Measurements from ENCODE around the gene JUNB. TPM values are rescaled to one million over a fixed set of nuclear protein-coding genes. Genes with fewer than 3 reads are reported as not detected.

Gene JUNB
- total and polyA plus RNA-seq, 2 of the 13 experiments (the other 11 are each of a cell fraction or from before 2014, with no cell fraction given): 7.7 to 8.2 TPM

DNA sequence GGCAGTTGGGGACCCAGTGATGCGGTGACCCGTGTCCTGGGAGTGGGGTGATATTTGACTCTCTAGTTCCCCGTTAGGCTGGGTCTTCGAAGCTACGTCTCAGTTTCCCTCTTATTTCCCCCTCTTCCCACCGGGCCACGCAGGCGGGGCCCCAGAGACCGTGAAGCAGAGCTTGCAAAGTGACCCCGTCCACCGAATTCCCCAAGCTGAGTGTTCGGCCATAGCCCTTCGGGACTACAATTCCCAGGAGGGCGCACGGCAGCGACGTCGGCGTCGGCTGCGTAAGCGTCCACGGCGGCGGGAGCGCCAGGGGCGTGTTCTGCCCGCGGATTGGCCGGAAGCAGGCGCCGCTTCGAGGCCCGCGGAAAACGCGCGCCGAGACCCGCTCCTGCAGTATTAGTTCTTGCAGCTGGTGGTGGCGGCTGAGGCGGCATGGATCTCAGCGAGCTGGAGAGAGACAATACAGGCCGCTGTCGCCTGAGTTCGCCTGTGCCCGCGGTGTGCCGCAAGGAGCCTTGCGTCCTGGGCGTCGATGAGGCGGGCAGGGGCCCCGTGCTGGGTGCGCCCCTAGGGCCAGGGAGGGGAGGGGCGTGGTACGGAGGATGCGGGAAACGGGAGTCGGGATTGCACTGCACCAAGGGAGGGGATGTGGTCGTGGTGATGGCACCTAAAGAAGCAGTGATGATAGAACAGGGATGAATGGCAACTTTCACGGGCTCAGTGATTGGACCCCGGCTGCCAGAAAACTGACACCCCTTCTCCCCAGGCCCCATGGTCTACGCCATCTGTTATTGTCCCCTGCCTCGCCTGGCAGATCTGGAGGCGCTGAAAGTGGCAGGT is 15.2 kb downstream of the JUNB start, which contains the start of gene RNASEH2A:
RNASEH2A (plus strand) TSS at position 343 of the 840 bp plus-strand sequence; CDS start at position 433, 90 bp downstream.
- Histone ChIP-seq H3K4me2 (ENCODE audit: low read depth, low read length) (peak within 1 kb of the TSS; percentile 97), H3K79me2 (ENCODE audit: insufficient read depth, low read length) (peaks cover 5% of the 10 kb centered on the region), H3K27ac (ENCODE audit: extremely low read length, insufficient read depth, low read length) (peak within 1 kb of the TSS; percentile 67), H3K9me3 (ENCODE audit: low read length) (no peaks in the 10 kb centered on the region), H3K4me1 (ENCODE audit: insufficient read depth, low read length) (peaks cover 17% of the 10 kb centered on the region), H4K20me1 (ENCODE audit: insufficient read depth, low read length) (no peaks in the 10 kb centered on the region), H2AFZ (ENCODE audit: low read length) (peak within 1 kb of the TSS; percentile 88), H3K36me3 (replicated peaks in 1 of 2; ENCODE audit: control insufficient read depth in 1 of 2, insufficient read depth in 2 of 2, low read length in 2 of 2) (peaks cover 2 to 10% of the 10 kb centered on the region in 2 experiments; a peak in 1 of 5 replicates), H3K4me3 (replicated peaks in 1 of 3; ENCODE audit: insufficient read depth in 1 of 3, low read depth in 2 of 3, low read length in 3 of 3) (peak within 1 kb of the TSS; percentile 69 to 87 (median 82)), H3K27me3 (ENCODE audit: control insufficient read depth in 1 of 2, insufficient read depth in 2 of 2, low read length in 2 of 2) (no peaks in the 10 kb centered on the region; a peak in 1 of 5 replicates), H3K9ac (ENCODE audit: insufficient read depth, low read depth, low read length) (peak within 1 kb of the TSS; percentile 83)
- FAIRE-seq (peak; percentile 26), DNase-seq (ENCODE audit: low spot score) (peak; percentile 70), ATAC-seq (peak; percentile 93)
- ChIA-PET CTCF (ENCODE audit: low intra/inter-chr PET ratio, low total read pairs) (no interaction called here), POLR2A (interaction anchor here (0.5 to 1.7 kb wide), 8 partner anchors 9 to 114 kb away, joined by 3 to 26 read pairs (median 4); partner anchors contain the start of genes GET3 and JUNB)
- 3% methylated on average over 38 of the region's 66 CpGs for WGBS (ENCODE audit: low lambda C conversion rate)
- intact Hi-C loops (cut with micrococcal nuclease; ENCODE audit: unreplicated experiment): no loop called here
- BruUV-seq (replicated peaks): no TSS peak
- in situ Hi-C loops (cut with HindIII; ENCODE audit: extremely low pct_ligation_motif_present, low pct_unique_long_range_greater_than_20kb): no loop called here
- TF ChIP-seq, protein P1, sequence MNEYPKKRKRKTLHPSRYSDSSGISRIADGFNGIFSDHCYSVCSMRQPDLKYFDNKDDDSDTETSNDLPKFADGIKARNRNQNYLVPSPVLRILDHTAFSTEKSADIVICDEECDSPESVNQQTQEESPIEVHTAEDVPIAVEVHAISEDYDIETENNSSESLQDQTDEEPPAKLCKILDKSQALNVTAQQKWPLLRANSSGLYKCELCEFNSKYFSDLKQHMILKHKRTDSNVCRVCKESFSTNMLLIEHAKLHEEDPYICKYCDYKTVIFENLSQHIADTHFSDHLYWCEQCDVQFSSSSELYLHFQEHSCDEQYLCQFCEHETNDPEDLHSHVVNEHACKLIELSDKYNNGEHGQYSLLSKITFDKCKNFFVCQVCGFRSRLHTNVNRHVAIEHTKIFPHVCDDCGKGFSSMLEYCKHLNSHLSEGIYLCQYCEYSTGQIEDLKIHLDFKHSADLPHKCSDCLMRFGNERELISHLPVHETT (CRISPR knock-in tag; conservative IDR thresholded peaks at IDR 0.05): no peak; the same call in 1 of the 2 replicates
- TF ChIP-seq ZNF3 (CRISPR knock-in tag; IDR thresholded peaks at IDR 0.05): no peak
- no peak for TF ChIP-seq NFIC (IDR thresholded peaks at IDR 0.05; ENCODE audit: low read length)
- peak; percentile 98 for TF ChIP-seq ZNF605 (CRISPR knock-in tag; IDR thresholded peaks at IDR 0.05)
- TF ChIP-seq, protein P2, sequence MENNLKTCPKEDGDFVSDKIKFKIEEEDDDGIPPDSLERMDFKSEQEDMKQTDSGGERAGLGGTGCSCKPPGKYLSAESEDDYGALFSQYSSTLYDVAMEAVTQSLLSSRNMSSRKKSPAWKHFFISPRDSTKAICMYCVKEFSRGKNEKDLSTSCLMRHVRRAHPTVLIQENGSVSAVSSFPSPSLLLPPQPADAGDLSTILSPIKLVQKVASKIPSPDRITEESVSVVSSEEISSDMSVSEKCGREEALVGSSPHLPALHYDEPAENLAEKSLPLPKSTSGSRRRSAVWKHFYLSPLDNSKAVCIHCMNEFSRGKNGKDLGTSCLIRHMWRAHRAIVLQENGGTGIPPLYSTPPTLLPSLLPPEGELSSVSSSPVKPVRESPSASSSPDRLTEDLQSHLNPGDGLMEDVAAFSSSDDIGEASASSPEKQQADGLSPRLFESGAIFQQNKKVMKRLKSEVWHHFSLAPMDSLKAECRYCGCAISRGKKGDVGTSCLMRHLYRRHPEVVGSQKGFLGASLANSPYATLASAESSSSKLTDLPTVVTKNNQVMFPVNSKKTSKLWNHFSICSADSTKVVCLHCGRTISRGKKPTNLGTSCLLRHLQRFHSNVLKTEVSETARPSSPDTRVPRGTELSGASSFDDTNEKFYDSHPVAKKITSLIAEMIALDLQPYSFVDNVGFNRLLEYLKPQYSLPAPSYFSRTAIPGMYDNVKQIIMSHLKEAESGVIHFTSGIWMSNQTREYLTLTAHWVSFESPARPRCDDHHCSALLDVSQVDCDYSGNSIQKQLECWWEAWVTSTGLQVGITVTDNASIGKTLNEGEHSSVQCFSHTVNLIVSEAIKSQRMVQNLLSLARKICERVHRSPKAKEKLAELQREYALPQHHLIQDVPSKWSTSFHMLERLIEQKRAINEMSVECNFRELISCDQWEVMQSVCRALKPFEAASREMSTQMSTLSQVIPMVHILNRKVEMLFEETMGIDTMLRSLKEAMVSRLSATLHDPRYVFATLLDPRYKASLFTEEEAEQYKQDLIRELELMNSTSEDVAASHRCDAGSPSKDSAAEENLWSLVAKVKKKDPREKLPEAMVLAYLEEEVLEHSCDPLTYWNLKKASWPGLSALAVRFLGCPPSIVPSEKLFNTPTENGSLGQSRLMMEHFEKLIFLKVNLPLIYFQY (CRISPR knock-in tag; IDR thresholded peaks at IDR 0.05; ENCODE audit: borderline replicate concordance): 0 out of 2 replicates have a peak, but pooled peaks have one; percentile 34
- peak; percentile 62; the same call in 1 of the 2 replicates for TF ChIP-seq ZFP82 (CRISPR knock-in tag; IDR thresholded peaks at IDR 0.05; ENCODE audit: borderline replicate concordance)
- no peak for TF ChIP-seq TOE1 (CRISPR knock-in tag; IDR thresholded peaks at IDR 0.05)
- no peak for TF ChIP-seq ZNF30 (CRISPR knock-in tag; IDR thresholded peaks at IDR 0.05)
- TF ChIP-seq ZBTB20 (CRISPR knock-in tag; IDR thresholded peaks at IDR 0.05; ENCODE audit: borderline replicate concordance, low read depth): peak; percentile 50; the same call in 1 of the 2 replicates
- TF ChIP-seq, protein P3, sequence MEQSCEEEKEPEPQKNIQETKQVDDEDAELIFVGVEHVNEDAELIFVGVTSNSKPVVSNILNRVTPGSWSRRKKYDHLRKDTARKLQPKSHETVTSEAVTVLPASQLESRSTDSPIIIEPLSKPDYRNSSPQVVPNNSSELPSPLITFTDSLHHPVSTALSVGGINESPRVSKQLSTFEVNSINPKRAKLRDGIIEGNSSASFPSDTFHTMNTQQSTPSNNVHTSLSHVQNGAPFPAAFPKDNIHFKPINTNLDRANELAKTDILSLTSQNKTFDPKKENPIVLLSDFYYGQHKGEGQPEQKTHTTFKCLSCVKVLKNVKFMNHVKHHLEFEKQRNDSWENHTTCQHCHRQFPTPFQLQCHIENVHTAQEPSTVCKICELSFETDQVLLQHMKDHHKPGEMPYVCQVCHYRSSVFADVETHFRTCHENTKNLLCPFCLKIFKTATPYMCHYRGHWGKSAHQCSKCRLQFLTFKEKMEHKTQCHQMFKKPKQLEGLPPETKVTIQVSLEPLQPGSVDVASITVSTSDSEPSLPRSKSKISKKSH (CRISPR knock-in tag; IDR thresholded peaks at IDR 0.05; ENCODE audit: borderline replicate concordance): peak; percentile 54; the same call in 1 of the 2 replicates
- TF ChIP-seq, protein P4, sequence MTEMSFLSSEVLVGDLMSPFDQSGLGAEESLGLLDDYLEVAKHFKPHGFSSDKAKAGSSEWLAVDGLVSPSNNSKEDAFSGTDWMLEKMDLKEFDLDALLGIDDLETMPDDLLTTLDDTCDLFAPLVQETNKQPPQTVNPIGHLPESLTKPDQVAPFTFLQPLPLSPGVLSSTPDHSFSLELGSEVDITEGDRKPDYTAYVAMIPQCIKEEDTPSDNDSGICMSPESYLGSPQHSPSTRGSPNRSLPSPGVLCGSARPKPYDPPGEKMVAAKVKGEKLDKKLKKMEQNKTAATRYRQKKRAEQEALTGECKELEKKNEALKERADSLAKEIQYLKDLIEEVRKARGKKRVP (CRISPR knock-in tag; IDR thresholded peaks at IDR 0.05): no peak
- no peak for TF ChIP-seq NR3C1 (CRISPR knock-in tag; IDR thresholded peaks at IDR 0.05)
- TF ChIP-seq RBM39 (IDR thresholded peaks at IDR 0.05; ENCODE audit: low read depth, low read length, poor library complexity, severe bottlenecking): peak; percentile 79

Data from HepG2 (cell line).